GM23248 (cell line): ENCODE measurements around the gene TCF23. TPM values are rescaled to one million over a fixed set of nuclear protein-coding genes. Genes with fewer than 3 reads are reported as not detected.

Experiments
- DNase-seq: peaks from one replicate; pipeline ENCODE4 v3.0.0-alpha.2; 2015
- H2AFZ ChIP-seq: fragments of 200-600 bp; sonication (generic); 2 replicates; pipeline ENCODE4 v1.6.1; 2016; ENCODE audit warnings: antibody characterized with exemption
- H3F3A ChIP-seq: fragments of 200-600 bp; sonication (generic); 2 replicates; pipeline ENCODE4 v1.6.1; 2016; ENCODE audit warnings: mild to moderate bottlenecking, antibody characterized with exemption, mixed run types; ENCODE audit not compliant: insufficient read depth
- H3K27ac ChIP-seq: fragments of 200-600 bp; sonication (generic); 2 replicates; pipeline ENCODE4 v1.5.1; 2016; ENCODE audit warnings: mild to moderate bottlenecking
- H3K27me3 ChIP-seq: fragments of 200-600 bp; sonication (generic); replicated peaks from 2 replicates; pipeline ENCODE4 v1.6.1; 2016; ENCODE audit warnings: mild to moderate bottlenecking; ENCODE audit not compliant: insufficient read depth
- H3K36me3 ChIP-seq: fragments of 200-600 bp; sonication (generic); 2 replicates; pipeline ENCODE4 v1.6.1; 2016; ENCODE audit warnings: low read depth, mild to moderate bottlenecking
- H3K4me1 ChIP-seq: fragments of 200-600 bp; sonication (generic); 2 replicates; pipeline ENCODE4 v1.6.1; 2016; ENCODE audit warnings: mild to moderate bottlenecking; ENCODE audit not compliant: insufficient read depth
- H3K4me2 ChIP-seq: fragments of 200-600 bp; sonication (generic); one replicate; pipeline ENCODE4 v1.6.1; 2016; ENCODE audit warnings: mild to moderate bottlenecking; ENCODE audit not compliant: unreplicated experiment
- H3K4me3 ChIP-seq: fragments of 200-600 bp; sonication (generic); 2 replicates; pipeline ENCODE4 v1.5.1; 2016; ENCODE audit warnings: mild to moderate bottlenecking
- H3K79me2 ChIP-seq: fragments of 200-600 bp; sonication (generic); 2 replicates; pipeline ENCODE4 v1.6.1; 2016; ENCODE audit warnings: mild to moderate bottlenecking; ENCODE audit not compliant: insufficient read depth
- H3K9ac ChIP-seq: fragments of 200-600 bp; sonication (generic); 2 replicates; pipeline ENCODE4 v1.6.1; 2016; ENCODE audit warnings: mild to moderate bottlenecking
- H3K9me2 ChIP-seq: fragments of 200-600 bp; sonication (generic); 2 replicates; pipeline ENCODE4 v1.6.1; 2016; ENCODE audit warnings: mixed run types, mild to moderate bottlenecking, moderate library complexity; ENCODE audit not compliant: insufficient read depth
- H3K9me3 ChIP-seq: fragments of 200-600 bp; sonication (generic); one replicate; pipeline ENCODE4 v1.6.1; 2017; ENCODE audit warnings: low read depth
- H4K20me1 ChIP-seq: fragments of 200-600 bp; sonication (generic); 2 replicates; pipeline ENCODE4 v1.6.0; 2016; ENCODE audit not compliant: insufficient read depth
- EZH2 ChIP-seq: fragments of 200-600 bp; sonication (generic); IDR thresholded peaks from 2 replicates; pipeline ENCODE4 v1.6.1; 2018; ENCODE audit warnings: antibody characterized with exemption, mild to moderate bottlenecking; ENCODE audit not compliant: insufficient read depth, poor library complexity, severe bottlenecking
- EZH2phosphoT487 ChIP-seq: fragments of 200-600 bp; sonication (generic); IDR thresholded peaks from 2 replicates; pipeline ENCODE4 v1.6.1; 2018; ENCODE audit warnings: antibody characterized with exemption, moderate library complexity, mild to moderate bottlenecking, low read depth; ENCODE audit not compliant: insufficient read depth
- WGBS, 2 experiments: methylation state at CpG; one replicate each; pipeline ENCODE4 v1.1.6; 2015 to 2017; ENCODE audit warnings: low lambda C conversion rate in 2 of 2, low coverage in 1 of 2; ENCODE audit errors: missing lambda C conversion rate in 2 of 2; 5-methylcytosine and 5-hydroxymethylcytosine counted together
- in situ Hi-C: fragments of 300-500 bp; cut with MboI; formaldehyde crosslinking; loops from 2 replicates; pipeline ENCODE4 v1.15.0; 2020
- polyA plus RNA-seq: library from polyadenylated mRNA; unstranded; fragments of >200 nt; fragmentation: Nextera tagmentation; extraction: Ambion mirVana; gene quantifications from 2 replicates; pipeline ENCODE4 v1.2.1, GENCODE V29; 2016
- total RNA-seq: library from RNA; depleted of rRNA; stranded (reverse); fragments of >200 nt; shearing (Covaris generic); gene quantifications from 2 replicates; pipeline ENCODE4 v1.2.3, GENCODE V29; 2014

Gene TCF23
- total and polyA plus RNA-seq, 2 experiments from 2014 or later: not detected

- no peaks in the 10 kb centered on the region for H3K36me3 ChIP-seq
- no peak overlapping the region for H3K9ac ChIP-seq
- H3K9me3 ChIP-seq: no peaks in the 10 kb centered on the region
- H3K4me2 ChIP-seq: no peak overlapping the region
- no peaks in the 10 kb centered on the region for H3K79me2 ChIP-seq
- H3K9me2 ChIP-seq: no peaks in the 10 kb centered on the region
- 58% methylated on average over 9 of the region's 9 CpGs for WGBS, 2 experiments
- no peak for DNase-seq
- H3K27ac ChIP-seq: no peak overlapping the region
- no peaks in the 10 kb centered on the region for H3F3A ChIP-seq
- no peak overlapping the region for H3K4me3 ChIP-seq
- H2AFZ ChIP-seq: no peak overlapping the region
- in situ Hi-C loops: no loop called here
- H3K27me3 ChIP-seq: 0 out of 2 replicates have a peak, but pooled peaks cover 5% of the 10 kb centered on the region
- TF ChIP-seq EZH2phosphoT487 (no peak), EZH2 (no peak)
- H3K4me1 ChIP-seq: no peaks in the 10 kb centered on the region
- H4K20me1 ChIP-seq: no peaks in the 10 kb centered on the region
Observed at GRCh38 chr2:27155069-27155520, 6.3 kb downstream of the TCF23 start.

- H3K27me3 ChIP-seq: 0 out of 2 replicates have a peak, but pooled peaks cover 5% of the 10 kb centered on the region
- H3K9me3 ChIP-seq: no peaks in the 10 kb centered on the region
- TF ChIP-seq EZH2 (no peak), EZH2phosphoT487 (no peak)
- no peak overlapping the region for H3K4me2 ChIP-seq
- H3K36me3 ChIP-seq: no peaks in the 10 kb centered on the region
- in situ Hi-C loops: no loop called here
- H3K9ac ChIP-seq: no peak overlapping the region
- H3K4me3 ChIP-seq: no peak overlapping the region
- H3F3A ChIP-seq: no peaks in the 10 kb centered on the region
- H4K20me1 ChIP-seq: no peaks in the 10 kb centered on the region
- DNase-seq: no peak
- H3K27ac ChIP-seq: no peak overlapping the region
- 57 to 89% methylated on average over 3 to 6 of the region's 6 CpGs for WGBS, 2 experiments
- H3K79me2 ChIP-seq: no peaks in the 10 kb centered on the region
- H3K9me2 ChIP-seq: no peaks in the 10 kb centered on the region
- no peaks in the 10 kb centered on the region for H3K4me1 ChIP-seq
- no peak overlapping the region for H2AFZ ChIP-seq
Observed at GRCh38 chr2:27158468-27158867, 9.7 kb downstream of the TCF23 start.

GRCh38 chr2:27159271-27159670 lies 10.5 kb downstream of the TCF23 start:
- no peak overlapping the region for H3K9ac ChIP-seq
- no peak overlapping the region for H3K4me2 ChIP-seq
- H3K9me2 ChIP-seq: no peaks in the 10 kb centered on the region
- no peaks in the 10 kb centered on the region for H3K9me3 ChIP-seq
- TF ChIP-seq EZH2: no peak
- TF ChIP-seq EZH2phosphoT487: no peak
- H3K36me3 ChIP-seq: no peaks in the 10 kb centered on the region
- H3K4me1 ChIP-seq: no peaks in the 10 kb centered on the region
- H3K79me2 ChIP-seq: no peaks in the 10 kb centered on the region
- no peaks in the 10 kb centered on the region for H4K20me1 ChIP-seq
- no peaks in the 10 kb centered on the region for H3F3A ChIP-seq
- 0 out of 2 replicates have a peak, but pooled peaks cover 3% of the 10 kb centered on the region for H3K27me3 ChIP-seq
- WGBS, 2 experiments: 62 to 74% methylated on average over 5 of the region's 6 CpGs
- DNase-seq: no peak
- H3K27ac ChIP-seq: no peak overlapping the region
- in situ Hi-C loops: no loop called here
- H3K4me3 ChIP-seq: no peak overlapping the region
- no peak overlapping the region for H2AFZ ChIP-seq

GRCh38 chr2:27160191-27160590 lies 11.4 kb downstream of the TCF23 start:
- no peak overlapping the region for H3K9ac ChIP-seq
- TF ChIP-seq EZH2phosphoT487: no peak

More at GRCh38 chr2:27160191-27160590, 11.4 kb downstream of the TCF23 start:
- Histone ChIP-seq H3K9me2 (no peaks in the 10 kb centered on the region), H3F3A (no peaks in the 10 kb centered on the region), H3K4me2 (no peak overlapping the region), H4K20me1 (no peaks in the 10 kb centered on the region), H2AFZ (no peak overlapping the region), H3K79me2 (no peaks in the 10 kb centered on the region), H3K27ac (no peak overlapping the region), H3K4me3 (no peak overlapping the region), H3K27me3 (0 out of 2 replicates have a peak, but pooled peaks cover 3% of the 10 kb centered on the region), H3K4me1 (no peaks in the 10 kb centered on the region), H3K9me3 (no peaks in the 10 kb centered on the region), H3K36me3 (no peaks in the 10 kb centered on the region)
- WGBS, 2 experiments: 62 to 71% methylated on average over 9 of the region's 9 CpGs
- DNase-seq: no peak
- in situ Hi-C loops: no loop called here
